GM18873 (cell line): Measurements from ENCODE around the gene ARHGEF28.

Experiments used
- ATAC-seq: cut with Tn5 transposase; IDR thresholded peaks from one replicate; pipeline ENCODE4 v1.9.1; 2021; ENCODE audit warnings: mild to moderate bottlenecking, moderate library complexity, moderate number of reproducible peaks; ENCODE audit not compliant: unreplicated experiment, low FRiP score

The ARHGEF28 gene

GRCh38 chr5:73617510-73618279 is 8.3 kb upstream of the ARHGEF28 start:
- ATAC-seq: no peak

GRCh38 chr5:73619606-73620333 is 6.2 kb upstream of the ARHGEF28 start:
- no peak for ATAC-seq

DNA sequence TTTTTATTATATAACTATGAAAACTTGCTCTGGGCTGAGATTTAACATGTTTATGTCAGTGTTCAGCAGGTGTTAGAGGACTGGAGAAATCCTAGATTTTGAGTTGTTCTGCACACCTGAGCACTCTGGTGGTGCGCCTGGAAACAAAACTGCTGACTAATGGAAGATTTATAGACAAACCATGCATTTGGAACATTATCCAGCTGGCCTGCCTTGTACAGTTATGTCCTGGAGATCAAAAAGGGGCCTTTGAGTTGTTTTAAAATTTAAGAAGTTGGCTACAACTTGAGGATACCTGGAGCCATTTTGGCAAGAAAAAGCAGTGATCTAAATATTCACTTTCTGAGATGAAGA is 5.7 kb upstream of the ARHGEF28 start:
- no peak for ATAC-seq

DNA sequence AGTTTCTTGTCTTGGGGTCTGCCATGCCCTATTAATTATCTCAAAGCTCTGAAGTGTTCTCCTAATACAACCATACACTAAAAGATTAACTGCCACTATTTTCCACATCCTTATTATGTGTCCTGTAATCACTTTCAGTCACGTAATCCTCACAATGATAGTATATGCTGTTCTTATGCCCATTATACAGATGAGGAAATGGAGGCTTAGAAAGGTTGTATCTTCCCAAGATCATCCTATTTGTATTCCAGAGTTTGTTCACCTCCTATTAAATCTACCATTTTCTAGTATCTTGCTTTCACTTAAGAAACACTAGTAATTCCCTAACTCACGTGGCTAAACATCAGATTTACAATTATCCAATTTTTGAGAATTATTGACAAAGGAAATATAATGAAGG is 2.9 kb upstream of the ARHGEF28 start:
- no peak for ATAC-seq

DNA sequence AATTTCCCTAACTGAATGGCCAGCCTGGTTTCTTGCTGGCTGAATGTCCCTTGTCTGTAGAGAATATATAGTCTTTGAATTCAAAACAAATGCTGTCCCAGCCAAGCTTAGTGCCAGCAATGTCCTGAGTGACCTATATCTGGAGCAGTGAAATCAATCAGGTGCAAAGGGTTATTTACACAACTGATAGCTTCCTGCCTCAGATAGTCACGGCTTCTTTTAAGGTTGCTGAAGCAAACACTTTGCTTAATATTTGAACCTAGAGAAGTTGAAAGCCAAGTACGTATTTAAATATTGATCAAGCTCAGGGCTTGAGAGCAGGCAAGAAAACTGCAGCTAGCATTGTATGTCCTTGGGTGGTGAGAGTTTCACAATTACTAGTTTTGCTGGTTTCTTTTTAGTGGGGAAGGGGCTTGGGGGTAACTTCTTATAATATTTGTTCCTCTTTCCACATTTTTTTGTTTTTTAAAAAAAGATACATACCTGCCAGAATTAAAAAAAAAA is 2.0 kb upstream of the ARHGEF28 start:
- no peak for ATAC-seq

- no peak for ATAC-seq
These were observed 1.1 kb upstream of the ARHGEF28 start for GRCh38 chr5:73624888-73625287.

DNA sequence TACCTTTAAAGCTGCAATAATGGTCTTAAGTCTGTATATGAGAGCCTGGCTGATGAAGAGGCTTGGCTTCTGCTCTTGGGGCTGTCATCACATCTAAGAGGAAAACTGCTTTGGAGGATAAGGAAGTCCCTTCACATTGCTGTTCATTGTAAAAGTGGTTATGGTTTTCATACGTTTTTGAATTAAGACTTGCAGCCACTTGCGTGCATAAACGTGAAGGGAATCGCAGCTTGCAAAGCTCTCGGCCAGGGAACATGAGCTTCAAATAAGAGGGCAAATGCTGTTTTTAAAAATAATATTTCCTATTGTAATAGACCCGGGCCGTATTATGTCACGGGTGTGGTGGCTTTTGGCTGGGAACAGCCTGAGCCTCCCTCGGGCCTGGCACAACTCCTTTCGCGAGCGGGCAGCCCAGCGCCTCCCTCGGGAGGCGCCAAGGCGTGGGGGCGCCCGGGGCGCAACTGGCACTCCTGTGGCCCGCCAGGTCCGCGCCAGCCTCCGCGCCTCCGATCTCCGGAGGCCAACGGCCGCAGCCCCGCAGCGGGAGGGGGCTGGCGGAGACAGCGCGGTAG is 538 bp upstream of the ARHGEF28 start:
- no peak for ATAC-seq

GRCh38 chr5:73626814-73627313 is 868 bp downstream of the ARHGEF28 start:
- ATAC-seq: no peak

DNA sequence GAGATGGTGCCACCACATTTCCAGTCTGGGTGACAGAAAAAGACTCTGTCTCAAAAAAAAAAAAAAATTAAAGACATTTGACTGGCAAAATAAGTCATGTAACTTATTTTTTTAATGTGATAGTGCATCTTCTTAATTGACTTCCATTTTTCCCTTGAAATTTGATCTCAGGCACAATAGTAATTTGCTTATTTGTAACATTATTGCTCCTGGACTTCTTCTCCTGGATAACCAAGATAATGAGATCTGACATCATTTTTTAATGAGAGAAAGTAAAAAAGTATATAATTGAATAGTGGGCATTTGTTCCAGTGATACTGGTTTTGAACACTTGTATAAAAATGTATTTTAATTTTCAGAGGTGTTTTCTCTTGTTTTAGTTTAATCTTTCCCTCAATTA is 3.5 kb downstream of the ARHGEF28 start:
- ATAC-seq: no peak

- ATAC-seq: no peak
These were observed 4.8 kb downstream of the ARHGEF28 start for GRCh38 chr5:73630765-73631164.

DNA sequence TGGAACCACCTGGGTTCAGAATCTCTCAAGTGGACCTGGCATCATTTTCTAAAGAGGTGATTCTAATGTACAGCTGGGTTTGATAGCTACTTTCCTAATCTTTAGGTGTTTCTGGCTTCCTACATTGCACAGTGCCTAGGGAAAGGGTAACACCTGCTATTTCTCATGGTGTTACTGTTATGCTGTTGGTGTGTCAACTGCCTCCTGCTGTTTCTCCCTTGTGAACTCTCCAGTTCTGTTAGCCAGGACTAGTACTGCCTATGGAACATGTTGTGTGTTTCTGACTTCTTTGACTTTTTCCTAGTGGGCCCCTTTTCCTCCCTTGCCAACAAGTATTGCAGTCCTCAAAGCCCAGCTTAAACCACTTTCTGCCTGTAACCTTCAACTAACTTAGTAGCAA is 5.5 kb downstream of the ARHGEF28 start:
- no peak for ATAC-seq

DNA sequence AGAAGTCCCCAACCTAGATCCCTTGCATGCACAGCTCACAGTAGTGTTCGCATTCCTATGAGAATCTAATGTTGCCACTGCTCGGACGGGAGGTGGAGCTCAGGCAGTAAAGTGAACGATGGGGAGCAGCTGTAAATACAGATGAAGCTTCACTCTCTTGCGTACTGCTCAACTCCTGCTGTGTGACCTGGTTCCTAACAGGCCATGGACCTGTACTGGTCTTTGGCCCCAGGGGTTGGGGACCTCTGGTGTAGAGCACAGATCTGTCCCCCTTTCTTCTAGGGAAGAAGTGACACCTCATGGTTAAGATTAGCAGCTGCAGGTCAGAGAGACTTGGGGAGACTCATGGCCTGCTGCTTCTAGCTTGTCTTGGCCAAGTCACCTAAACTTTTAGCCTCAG is 7.1 kb downstream of the ARHGEF28 start:
- no peak for ATAC-seq

DNA sequence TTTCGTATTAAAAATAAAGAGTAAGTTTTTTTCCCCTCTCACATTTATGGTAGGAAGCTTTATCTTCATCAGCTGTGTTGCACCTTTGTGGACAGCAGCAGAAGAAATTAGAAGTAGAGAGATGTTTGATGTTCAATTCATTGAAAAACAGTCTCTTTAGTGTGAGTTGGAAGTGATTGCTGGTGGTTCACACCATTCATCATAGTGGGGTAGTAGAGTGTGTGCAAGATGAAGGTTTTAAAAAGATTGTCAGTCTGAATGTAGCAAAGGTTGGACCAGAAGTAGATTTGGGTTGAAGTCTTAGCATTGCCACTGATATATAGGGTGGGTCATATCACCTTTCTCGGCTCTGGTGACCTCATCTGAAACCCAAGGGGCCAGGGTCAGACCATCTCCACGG is 10.4 kb downstream of the ARHGEF28 start:
- ATAC-seq: no peak

DNA sequence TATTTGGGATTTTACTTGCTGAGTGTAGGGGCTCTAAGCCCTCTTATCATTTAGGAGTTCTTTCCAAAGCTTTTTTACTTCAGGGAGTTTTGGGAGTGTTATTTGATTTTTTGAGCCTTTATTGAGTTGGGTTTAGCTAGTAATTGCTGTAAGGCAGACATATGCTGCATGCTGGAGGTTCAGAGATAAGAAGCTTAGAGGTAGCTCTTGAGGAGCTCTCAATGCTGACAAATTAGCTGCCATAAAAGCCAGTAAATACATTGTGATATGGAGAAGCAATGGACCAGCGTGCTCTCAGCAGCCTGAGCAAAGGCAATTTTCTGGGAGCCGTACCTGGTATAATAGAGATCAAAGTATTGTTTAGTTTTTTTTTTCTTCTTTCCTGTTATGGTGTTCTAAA is 11.6 kb downstream of the ARHGEF28 start:
- no peak for ATAC-seq

DNA sequence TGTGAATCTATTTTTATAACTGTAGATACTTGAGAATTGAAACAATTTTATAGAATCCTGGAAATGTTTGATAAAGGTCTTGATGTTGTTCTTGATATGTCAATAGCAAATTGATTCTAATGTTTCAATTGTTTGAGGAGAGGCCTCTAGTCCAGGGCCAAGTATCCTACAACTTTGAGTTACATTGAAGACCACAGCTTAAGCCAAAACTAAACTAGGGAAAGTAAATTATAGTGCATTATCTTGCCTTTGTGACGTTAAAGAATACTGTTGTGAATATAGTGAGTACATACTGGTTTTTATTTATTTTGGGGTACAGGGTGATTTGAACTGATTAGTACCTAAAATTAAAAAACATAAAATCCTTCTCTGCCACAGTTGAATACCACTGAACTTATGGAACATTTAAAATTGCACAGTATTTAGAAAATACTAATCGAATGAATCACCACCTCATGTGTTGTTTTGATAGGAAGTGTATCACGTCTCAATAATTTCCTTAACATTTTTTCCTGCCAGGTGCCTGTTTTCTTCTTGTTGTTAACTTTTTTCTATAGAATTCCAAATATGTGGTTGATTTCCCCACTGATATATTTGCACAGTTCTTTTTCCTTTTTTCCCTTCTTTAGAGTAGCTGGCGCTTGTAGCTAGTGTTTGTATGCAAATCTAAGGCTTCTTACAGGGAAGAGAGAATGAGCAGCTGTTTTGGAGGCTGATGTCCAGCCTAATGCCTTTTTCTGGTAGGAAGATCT is 12.5 kb downstream of the ARHGEF28 start:
- ATAC-seq: no peak

DNA sequence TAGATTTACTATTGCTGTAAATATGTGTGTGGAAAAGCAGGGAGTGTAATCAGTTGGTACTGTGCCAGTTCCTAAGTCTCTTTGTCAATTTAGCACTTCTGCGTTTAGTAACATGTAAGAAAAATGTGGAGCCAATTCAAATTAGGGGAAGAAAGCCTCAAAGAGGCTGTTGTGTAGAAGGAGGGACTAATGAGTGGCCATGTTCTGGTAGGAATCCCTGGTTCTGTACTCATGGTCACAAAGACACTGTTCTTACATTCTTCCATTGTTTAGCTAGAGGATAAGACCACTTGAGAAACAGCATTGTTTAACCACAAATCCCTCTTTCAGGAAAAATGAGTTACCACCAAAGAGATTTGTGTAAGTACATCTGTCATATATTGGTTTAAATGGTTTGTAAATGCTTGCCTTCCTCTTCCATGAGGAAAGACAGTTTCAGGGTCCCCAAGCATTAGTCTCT is 14.9 kb downstream of the ARHGEF28 start:
- no peak for ATAC-seq

GRCh38 chr5:73641811-73642210 is 15.8 kb downstream of the ARHGEF28 start:
- ATAC-seq: no peak

GRCh38 chr5:73642344-73642743 is 16.3 kb downstream of the ARHGEF28 start:
- ATAC-seq: no peak

DNA sequence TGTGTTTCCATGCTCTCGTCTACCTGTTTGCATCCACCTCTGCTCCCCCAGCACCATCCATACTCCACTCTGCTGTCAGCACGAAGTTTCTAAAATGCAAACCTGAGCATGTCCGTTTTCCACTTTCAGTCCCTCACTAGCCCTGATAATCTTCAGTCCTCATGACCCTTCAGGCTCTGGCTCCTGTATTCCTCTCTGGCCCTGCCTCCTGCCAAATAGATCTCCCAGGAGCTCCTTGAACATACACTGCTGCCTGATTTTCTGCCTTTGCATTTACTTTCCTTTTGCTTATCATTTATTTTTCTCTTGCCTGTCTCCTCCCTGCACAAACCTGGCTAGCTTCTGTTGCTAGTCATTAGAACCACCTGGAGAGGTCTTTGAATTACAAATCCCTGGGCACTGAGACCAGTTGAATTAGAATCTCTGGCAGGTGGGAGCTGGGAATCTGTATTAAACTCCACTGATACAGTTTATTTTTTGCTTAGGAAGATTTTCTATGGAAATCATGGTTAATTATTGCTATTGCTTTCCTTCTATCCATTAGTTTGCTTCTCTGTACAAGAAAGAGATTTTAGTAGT is 18.5 kb downstream of the ARHGEF28 start:
- ATAC-seq: no peak

DNA sequence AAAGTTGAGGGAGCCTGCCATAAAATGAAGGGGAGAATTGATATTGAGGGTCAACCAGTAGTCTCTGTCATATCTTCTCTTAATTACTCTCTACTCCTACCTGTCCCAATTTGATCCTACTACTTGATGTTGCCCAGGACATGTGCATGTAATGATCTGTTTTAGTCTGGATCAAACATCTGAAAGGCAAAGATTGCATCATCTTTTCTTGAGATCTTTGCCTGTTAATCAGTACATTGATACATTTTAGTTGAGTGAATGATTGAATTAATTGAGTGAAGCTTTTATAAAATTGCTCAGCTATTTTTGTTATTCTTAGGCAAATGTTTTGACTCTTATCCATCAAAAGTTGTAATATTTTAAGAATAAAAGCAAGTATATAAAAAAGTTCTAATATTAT is 21.7 kb downstream of the ARHGEF28 start:
- no peak for ATAC-seq
